Measurements from ENCODE around the gene TAF15. TPM values are rescaled to one million over a fixed set of nuclear protein-coding genes. Genes with fewer than 3 reads are reported as not detected.

Gene TAF15
- polyA plus RNA-seq, 1 experiment: 27.4 TPM

DNA sequence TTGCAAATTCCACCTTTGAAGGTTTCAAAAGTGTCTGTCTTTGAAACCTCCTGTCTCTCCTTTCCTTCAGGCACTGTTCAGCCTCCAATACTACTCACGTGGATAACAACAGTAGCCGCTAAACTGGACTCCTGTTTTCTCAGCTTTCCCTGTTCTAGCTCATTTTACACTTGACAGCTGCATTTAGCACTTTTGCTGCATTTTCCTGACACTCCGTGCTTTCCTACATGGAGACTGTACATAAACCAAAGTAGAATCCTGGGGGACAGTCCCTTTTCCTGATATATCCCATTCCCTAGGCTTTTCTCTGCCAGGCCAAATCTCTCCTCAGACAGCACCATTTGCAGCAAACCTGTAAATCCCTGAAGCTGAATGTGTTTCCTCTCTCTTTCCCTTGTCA, 67.2 kb downstream of the TAF15 start:
- DNase-seq (ENCODE audit: low read depth): no peak
- Histone ChIP-seq H3K27me3 (ENCODE audit: control insufficient read depth, insufficient read depth, low read length) (no peaks in the 10 kb centered on the region), H3K36me3 (ENCODE audit: control insufficient read depth, insufficient read depth, low read length) (no peaks in the 10 kb centered on the region), H3K4me3 (ENCODE audit: low read depth, low read length) (no peak overlapping the region)
- TF ChIP-seq, protein P1, sequence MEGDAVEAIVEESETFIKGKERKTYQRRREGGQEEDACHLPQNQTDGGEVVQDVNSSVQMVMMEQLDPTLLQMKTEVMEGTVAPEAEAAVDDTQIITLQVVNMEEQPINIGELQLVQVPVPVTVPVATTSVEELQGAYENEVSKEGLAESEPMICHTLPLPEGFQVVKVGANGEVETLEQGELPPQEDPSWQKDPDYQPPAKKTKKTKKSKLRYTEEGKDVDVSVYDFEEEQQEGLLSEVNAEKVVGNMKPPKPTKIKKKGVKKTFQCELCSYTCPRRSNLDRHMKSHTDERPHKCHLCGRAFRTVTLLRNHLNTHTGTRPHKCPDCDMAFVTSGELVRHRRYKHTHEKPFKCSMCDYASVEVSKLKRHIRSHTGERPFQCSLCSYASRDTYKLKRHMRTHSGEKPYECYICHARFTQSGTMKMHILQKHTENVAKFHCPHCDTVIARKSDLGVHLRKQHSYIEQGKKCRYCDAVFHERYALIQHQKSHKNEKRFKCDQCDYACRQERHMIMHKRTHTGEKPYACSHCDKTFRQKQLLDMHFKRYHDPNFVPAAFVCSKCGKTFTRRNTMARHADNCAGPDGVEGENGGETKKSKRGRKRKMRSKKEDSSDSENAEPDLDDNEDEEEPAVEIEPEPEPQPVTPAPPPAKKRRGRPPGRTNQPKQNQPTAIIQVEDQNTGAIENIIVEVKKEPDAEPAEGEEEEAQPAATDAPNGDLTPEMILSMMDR (IDR thresholded peaks at IDR 0.05; ENCODE audit: insufficient read depth, low read depth, low read length): no peak
- POLR2A ChIA-PET: no interaction called here
- CTCF ChIA-PET: interaction anchor here (1.1 kb wide), 1 partner anchor 29 kb away, joined by 4 read pairs; no protein-coding TSS in a partner anchor

GRCh38 chr17:35877345-35878029, 68.2 kb downstream of the TAF15 start:
- ChIA-PET CTCF (interaction anchor here (0.6 kb wide), 1 partner anchor 35 kb away, joined by 4 read pairs; no protein-coding TSS in a partner anchor), POLR2A (no interaction called here)
- DNase-seq (ENCODE audit: low read depth): no peak
- Histone ChIP-seq H3K27me3 (ENCODE audit: control insufficient read depth, insufficient read depth, low read length) (no peaks in the 10 kb centered on the region), H3K4me3 (ENCODE audit: low read depth, low read length) (no peak overlapping the region), H3K36me3 (ENCODE audit: control insufficient read depth, insufficient read depth, low read length) (no peaks in the 10 kb centered on the region)
- TF ChIP-seq, protein P1 (IDR thresholded peaks at IDR 0.05; ENCODE audit: insufficient read depth, low read depth, low read length): no peak

DNA sequence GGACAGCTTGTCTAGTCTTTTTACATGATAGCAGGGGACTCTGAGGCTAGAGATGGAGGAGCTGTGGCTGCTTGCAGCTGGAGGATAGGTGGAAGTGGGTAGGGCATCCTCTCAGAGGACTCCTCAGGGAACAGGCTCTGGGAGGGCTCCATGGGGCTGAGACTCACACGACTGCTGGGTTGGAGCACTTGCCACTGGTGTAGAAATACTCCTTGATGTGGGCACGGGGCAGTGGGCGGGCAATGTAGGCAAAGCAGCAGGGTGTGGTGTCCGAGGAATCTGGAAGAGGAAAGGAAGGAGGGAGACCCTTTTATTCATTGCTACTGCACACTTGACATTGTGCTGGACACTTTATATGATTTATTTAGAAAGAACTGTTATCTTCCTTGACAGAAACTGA, 69.1 kb downstream of the TAF15 start:
- POLR2A ChIA-PET: no interaction called here
- Histone ChIP-seq H3K4me3 (ENCODE audit: low read depth, low read length) (no peak overlapping the region), H3K36me3 (ENCODE audit: control insufficient read depth, insufficient read depth, low read length) (no peaks in the 10 kb centered on the region), H3K27me3 (ENCODE audit: control insufficient read depth, insufficient read depth, low read length) (no peaks in the 10 kb centered on the region)
- CTCF ChIA-PET: no interaction called here
- DNase-seq (ENCODE audit: low read depth): no peak
- TF ChIP-seq, protein P1 (IDR thresholded peaks at IDR 0.05; ENCODE audit: insufficient read depth, low read depth, low read length): no peak

DNA sequence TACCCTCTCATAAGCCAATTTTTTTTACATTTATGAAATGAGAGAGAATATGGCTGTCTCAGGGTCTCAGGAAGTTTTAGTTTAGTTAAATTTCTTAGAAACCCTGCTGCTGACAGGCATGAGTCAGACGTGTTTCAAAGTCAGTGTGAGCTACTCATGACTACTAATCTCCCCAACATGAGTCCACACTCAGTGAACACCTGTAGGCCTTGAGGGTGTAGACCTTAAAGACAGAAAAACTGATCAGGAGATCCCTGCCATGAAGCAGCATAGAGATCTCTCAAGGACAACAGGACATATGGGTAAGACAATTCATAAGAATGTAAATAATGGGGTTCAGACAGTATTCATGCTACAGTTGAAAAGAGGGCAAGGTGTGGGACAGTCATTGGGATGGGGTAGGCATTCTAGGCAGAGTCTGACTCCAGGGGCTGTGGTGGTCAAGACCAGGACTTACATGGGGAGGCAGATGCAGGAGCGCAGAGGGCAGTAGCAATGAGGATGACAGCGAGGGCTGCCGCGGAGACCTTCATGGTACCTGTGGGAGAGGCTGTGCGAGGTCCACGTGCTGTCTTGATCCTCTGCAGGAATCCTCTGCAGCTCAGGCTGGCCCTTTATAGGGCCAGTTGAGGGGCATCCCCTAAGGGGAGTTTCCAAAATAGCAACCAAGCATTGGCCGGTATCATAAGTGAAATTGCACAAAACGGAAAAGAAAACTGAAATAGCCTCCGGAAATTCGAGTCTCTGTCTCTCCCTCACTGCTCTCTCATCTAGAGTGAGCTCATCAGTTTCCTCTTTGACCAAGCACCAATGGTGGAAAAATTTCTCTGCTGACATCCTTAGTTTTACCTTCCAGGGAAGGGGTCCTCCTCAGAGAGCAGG, 70.7 kb downstream of the TAF15 start, which contains the start of gene CCL5:
Gene CCL5, minus strand, starts transcription at position 588 of the 882 bp plus-strand sequence.
- Histone ChIP-seq H3K27me3 (ENCODE audit: control insufficient read depth, insufficient read depth, low read length) (no peaks in the 10 kb centered on the region), H3K36me3 (ENCODE audit: control insufficient read depth, insufficient read depth, low read length) (no peaks in the 10 kb centered on the region), H3K4me3 (ENCODE audit: low read depth, low read length) (no peak within 1 kb of the TSS)
- POLR2A ChIA-PET: no interaction called here
- DNase-seq (ENCODE audit: low read depth): no peak
- TF ChIP-seq, protein P1 (IDR thresholded peaks at IDR 0.05; ENCODE audit: insufficient read depth, low read depth, low read length): no peak
- CTCF ChIA-PET: no interaction called here

DNA sequence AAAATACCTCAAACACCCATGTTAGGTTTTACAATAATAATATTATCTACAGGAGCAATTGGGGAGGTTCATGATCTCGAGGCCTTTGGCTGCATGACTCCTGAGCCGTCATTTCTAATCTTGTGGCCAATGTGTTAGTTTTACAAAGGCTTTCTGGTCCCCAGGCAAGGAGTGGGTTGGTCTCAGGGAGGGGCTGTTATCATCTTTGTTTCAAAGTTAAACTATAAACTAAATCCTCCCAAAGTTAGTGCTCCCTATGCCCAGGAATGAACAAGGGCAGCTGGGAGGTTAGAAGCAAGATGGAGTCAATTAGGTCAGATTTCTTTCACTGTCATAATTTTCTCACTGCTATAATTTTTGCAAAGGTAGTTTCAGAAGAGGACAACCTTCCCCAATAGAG, 80.0 kb downstream of the TAF15 start:
- TF ChIP-seq, protein P1 (IDR thresholded peaks at IDR 0.05; ENCODE audit: insufficient read depth, low read depth, low read length): no peak
- ChIA-PET POLR2A (no interaction called here), CTCF (interaction anchor here (1.2 kb wide), 1 partner anchor 24 kb away, joined by 3 read pairs; no protein-coding TSS in a partner anchor)
- no peaks in the 10 kb centered on the region for H3K27me3 ChIP-seq (ENCODE audit: control insufficient read depth, insufficient read depth, low read length)
- no peak for DNase-seq (ENCODE audit: low read depth)
- H3K36me3 ChIP-seq (ENCODE audit: control insufficient read depth, insufficient read depth, low read length): no peaks in the 10 kb centered on the region
- no peak overlapping the region for H3K4me3 ChIP-seq (ENCODE audit: low read depth, low read length)

All from BJ (cell line).